Erythroblast (primary cell): ENCODE measurements around the gene HMX1.

Source experiments
- DNase-seq, 2 experiments: peaks; one replicate each; lab custom pipeline; 2025; lab: John Stamatoyannopoulos, UW
- GATA1 ChIP-seq: IDR thresholded peaks from 2 replicates; pipeline ENCODE4 v1.6.1; 2011; ENCODE audit warnings: low read depth, mild to moderate bottlenecking, control low read depth, low read length, moderate library complexity
- POLR2A ChIP-seq: IDR thresholded peaks from 2 replicates; pipeline ENCODE4 v1.6.1; 2011; ENCODE audit warnings: mild to moderate bottlenecking, low read length

Gene HMX1

DNA sequence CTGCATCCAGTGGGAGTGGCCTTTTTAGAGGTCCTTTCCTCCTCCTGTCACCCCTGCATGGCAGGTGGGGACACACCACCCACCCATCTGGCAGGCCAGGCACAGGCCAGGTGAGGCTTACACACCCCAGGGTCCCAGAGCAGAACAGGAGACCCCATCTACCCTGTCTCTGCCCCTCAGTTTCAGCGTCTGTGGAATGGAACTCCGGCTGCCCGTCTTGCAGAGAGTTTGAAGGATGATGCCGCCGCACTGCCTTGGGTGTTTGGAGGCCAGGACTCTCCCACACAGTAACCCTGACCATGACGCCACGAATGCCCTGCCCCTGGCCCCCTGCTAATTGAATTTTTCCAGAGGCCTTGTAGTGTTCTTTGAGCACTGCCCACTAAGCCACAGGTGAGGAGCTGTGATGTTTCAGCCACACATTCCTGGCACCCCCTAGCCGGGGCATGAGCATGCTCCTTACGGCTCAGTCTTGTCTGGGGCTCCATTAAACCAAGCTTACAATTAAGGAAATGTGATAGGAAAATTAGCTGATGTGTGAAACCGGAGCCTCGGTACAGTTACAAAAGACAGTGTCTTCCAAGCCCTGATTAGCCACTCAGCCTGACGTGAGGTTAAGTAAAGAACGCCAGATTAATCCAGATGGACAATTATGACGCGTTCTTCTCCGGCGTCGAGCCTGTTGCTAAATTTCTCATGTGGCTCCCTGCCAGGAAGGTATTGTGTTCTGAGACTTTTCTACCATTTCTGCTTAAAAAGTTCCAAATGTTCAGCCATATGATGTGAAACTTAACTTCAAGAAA is 39.3 kb downstream of the HMX1 start:
- no peak for TF ChIP-seq GATA1
- TF ChIP-seq POLR2A: no peak
- DNase-seq: no peak

DNA sequence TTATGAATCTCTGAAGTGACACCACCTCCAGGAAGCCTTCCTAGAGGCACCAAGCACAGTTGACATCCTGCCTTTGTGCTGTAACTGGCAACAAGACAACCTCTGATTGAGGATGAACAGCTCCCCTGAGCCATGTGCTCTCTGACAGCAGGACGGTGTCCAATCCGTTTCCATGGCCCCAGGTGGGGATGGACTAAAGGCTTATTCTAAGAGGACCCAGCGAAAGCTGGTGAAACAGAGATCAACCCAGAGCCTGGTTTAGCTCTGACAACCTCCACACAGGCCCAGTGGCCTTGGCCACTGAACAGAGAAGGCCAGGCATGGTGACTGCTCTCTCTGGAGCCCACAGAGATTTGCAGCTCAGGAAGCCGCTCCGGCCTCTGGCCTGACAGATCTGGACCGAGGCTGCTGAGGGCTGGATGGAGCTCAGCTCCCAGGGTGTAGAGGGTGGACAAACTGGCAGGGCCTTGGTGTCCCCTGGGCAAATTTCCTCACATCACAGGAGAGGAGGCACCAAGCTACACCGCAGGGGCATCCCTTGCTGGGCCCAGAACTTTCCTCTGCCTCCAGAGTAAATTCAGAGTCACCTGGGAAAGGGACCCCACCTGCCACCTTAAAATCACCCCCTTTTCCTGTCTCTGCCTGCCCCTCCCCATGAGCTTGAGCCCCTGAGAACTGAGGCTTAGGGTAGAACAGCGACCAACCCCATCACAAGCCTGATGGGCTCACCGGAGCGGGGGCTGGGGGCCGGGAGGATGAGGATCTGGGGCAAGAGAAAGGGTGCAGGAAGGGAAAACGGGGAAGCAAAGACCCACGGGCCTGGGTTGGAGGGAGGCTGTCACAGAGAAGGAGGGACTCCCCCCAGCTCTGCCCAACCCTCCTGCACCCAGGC is 40.2 kb downstream of the HMX1 start:
- no peak for DNase-seq

DNA sequence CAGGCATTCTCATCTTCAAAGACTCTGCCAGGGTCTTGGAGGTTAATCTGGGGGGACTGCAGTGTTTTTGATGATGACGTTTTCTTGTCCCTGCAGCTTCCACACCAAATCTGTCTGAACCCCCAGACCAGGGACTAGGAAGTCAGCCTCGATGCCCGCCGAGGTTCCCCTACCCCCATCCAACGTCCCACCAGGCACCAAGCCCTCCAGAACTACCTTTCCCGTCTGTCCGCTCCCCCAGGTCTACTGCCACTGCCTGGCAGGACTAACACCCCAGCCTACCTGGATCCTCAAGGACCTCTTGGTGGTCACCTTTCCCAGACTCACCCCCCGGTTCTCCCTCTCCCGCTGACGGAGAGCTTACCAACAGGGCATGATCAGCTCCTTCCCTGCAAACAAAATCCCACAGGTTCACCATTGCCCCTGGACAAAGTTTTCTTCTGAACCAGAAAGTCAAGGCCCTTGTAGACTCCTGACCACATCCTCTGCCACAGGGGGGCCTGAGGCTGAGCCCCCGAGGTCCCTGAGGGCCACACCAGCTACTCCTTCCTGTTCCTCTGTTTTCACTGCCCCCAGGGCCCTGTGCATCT is 40.9 kb downstream of the HMX1 start:
- no peak for TF ChIP-seq POLR2A
- no peak for TF ChIP-seq GATA1

More for the DNA sequence above, 40.2 kb downstream of the HMX1 start:
- TF ChIP-seq GATA1 (no peak), POLR2A (no peak)

DNA sequence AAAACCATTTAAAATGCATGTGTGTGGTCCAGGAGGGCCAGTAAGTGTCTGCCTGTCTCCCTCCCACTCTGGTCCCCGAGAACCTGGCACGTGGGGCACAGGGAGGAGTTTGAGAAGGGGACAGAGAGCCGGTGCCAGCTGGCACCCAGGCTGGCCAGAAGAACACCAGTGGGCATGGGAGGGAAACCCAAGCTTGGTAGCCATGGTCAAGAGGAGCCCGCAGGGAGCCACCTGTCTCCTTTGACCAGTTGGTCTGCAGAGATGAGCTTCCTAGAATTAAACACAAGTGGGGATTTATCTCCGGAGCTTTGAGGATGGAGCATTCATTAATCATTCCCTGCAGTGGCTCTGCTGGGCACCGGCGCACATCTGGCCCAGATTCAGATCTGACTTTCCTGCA is 41.6 kb downstream of the HMX1 start:
- TF ChIP-seq POLR2A (no peak), GATA1 (no peak)
- DNase-seq: no peak

More for the DNA sequence above, 40.9 kb downstream of the HMX1 start:
- DNase-seq: no peak

DNA sequence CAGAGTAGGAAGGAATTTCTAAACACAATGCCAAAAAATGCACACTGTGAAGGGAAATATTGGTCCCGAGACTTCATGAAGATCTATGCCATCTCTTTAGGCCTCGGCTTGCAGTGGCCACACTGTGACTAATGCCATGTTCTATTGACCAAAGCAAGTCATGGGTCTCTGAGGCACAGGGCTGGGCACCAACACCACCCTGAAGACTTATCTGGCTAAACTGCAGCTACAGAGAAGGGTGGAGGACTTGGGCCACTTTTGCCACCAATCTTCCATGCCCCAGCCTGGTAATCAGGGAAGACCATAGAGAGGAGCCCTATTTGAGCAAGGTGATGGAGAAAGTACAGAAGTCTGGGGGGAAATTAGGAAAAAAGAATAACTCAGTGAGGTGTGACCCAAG is 42.1 kb downstream of the HMX1 start:
- TF ChIP-seq POLR2A: no peak
- TF ChIP-seq GATA1: no peak

DNA sequence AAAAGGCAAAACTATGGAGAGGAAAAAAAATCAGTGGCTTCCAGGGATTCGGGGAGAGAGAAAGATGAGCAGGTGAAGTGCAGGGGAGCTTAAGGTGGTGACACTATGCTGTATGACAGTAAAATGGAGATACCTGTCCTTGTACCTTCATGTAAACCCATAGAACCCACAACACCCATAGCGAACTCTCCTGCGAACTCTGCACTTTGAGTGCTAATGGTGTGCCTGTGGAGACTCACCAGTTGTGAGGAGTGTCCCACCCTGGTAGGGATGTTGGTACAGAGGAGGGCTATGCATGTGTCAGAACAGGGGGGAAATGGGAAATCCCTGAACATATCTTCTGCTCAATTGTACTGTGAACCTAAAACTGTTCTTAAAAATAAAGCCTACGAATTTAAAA is 42.8 kb downstream of the HMX1 start:
- no peak for DNase-seq
- no peak for TF ChIP-seq GATA1
- no peak for TF ChIP-seq POLR2A

More for the DNA sequence above, 42.1 kb downstream of the HMX1 start:
- DNase-seq: no peak

DNA sequence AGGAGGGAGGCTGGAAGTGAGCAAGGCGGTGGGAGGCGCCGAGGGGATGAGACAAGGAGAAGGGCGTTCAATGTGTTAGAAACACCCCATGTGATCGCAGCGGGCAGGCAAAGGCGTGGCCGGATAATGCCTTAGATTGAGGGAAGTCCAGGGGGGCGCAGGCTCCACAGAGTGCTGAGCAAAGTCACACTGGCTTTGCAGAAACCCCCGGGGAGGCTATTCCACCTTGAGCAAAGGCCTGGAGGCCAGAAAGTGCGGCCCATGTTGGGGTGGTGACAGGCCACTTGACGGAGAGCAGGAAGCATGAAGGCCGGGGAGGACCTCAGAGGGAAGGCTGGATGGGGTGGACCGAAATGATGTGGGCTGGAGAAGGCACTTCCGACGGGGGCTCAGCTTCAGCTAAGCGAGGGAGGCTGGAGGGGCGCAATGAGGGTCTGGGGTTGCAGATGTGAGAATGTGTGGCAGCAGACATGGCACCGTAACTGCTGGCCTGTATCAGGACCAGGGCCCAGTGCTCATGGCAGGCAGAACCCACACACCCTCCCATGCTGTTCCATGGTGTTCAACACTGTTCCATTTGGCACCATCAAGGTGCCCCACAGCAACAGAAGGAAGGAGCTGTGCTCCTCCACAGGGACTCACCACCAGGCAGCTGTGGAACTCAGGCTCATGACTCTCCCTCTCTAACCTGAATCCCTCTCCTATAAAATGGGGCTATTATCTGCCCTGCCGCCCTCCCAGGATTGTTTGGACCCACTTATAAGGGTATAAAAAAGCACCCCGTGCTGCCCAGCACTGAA is 50.3 kb downstream of the HMX1 start:
- TF ChIP-seq GATA1 (no peak), POLR2A (no peak)
- DNase-seq: no peak

DNA sequence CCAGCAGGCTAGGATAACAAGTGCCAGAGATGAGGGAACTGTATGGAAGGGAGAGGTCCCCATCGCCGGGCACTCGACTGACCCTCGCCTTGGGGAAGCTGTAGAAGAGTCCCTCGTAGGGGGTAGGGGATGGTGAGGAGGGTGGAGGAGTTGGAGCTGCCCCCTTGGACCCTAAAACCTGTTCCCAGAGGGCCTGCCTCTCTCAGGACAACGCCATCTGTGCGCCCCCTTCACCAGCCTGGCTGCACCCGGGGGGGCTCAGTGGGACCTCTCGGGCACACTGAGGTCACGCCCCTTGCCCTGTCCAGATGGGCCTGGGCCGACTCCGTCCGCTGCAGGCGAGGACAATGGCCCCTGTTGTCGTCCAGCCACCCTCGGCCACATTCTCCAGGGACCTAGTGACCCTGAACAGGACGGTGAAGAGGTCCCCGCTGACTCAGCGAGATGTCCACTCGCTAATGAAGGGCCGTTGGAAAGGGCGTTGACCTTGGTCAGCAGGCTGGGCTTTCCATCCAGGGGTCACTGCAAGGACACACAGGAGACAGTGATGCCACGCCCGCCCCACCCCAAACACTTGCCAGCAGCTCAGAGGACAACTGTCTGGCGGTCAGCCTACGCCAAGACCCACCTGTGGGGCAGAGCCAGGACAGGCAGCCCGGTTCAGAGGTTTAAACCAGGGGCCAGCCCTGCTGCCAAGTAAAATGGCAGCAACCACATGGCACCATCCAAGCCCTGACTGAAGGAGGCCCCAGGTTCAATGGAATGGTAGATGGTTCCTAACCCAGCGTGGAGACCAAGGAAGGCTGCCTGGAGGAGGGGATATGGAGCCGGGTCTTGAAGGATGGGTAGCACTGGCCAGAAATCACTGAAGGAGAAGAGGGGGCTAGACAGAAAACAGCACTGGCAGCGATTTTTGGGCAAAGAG is 51.2 kb downstream of the HMX1 start:
- TF ChIP-seq POLR2A (no peak), GATA1 (no peak)
- DNase-seq: no peak

DNA sequence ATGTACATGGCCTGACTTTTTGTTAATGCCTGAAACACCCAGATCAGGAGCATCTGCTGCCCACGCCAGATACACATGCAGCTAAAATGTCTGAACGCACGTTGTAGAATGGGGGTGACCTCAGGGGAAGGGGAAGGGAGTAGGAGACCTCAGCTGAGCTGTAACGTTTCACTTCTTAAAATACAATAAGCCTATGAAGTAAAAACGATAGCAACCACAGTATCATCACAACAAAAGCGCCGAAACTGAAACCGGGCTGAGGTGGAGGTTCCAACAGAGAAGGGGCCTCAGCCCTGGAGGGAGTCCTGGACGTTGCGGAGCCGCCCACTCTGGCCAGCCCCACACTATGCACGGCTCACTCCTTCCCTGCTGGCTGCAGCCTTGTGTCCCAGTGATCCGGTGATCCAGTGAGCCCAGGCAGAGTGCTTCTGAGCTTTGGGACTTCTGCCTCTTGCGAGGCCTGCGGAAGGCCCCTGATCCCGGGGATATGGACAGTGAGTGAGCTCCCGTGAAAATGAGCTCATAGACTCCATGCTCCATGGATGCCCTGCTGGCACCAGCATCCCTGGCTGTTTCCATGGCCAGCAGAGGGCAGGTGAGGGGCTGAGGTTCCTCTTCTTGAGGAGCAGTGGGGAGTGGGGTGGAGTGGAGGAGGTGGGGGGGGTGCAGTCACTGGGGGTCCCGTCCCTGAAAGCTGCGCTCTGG is 52.0 kb downstream of the HMX1 start:
- TF ChIP-seq POLR2A (no peak), GATA1 (no peak)

DNA sequence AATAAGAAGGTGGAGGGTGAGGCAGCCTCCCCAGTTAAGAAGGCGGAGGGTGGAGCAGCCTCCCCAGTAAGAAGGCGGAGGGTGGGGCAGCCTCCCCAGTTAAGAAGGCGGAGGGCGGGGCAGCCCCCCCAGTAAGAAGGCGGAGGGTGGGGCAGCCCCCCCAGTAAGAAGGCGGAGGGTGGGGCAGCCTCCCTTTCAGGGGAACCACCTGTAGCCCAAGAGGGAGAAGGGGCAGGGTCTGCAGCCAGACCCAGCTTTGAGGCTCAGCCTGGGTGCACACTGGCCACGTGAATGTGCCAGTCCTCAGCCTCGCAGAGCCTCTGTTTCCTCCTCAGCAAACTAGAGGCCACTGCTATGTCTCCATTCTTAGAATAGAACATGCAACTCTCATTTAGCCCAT is 52.6 kb downstream of the HMX1 start:
- no peak for TF ChIP-seq POLR2A
- TF ChIP-seq GATA1: no peak
- DNase-seq: no peak

More for the DNA sequence above, 52.0 kb downstream of the HMX1 start:
- DNase-seq: no peak

DNA sequence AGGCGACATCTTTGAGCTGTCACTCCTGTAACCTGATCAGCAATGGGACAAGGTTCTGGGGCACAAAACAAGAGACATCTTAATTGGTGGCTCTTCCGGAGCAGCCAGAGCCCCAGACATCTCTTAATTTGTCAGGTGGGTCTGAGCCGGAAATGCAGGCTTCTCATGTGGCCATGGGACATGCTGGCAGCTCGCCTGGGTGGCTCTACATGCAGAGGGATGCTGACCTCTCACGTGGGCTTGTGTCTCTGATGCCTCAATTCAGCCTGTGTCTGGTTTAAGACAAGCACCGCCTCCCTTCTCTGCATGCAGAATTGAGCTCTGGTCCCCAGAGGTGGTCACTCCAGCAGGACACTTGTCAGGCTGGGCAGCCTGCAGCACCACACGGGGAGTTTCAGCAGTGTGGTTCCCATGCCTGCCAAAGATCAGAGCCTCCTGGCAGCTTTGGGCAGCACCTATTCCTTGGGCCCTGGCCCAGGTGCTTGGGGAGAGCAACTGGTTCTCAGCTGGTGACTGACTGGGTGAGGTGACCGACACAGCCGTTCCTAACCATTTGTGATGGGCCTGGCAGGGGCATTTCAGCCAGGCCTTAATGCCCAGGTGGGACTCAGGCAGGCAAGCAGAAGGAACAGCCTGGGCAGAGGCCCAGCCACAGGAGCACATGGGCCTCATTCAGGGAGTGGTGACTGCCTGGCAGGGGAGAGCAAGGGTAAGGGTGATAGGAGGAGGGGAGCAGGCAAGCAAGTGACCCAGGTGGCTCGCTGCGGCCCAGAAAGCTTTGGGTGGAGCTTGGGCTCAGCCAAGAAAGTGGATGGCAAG is 53.4 kb downstream of the HMX1 start:
- no peak for DNase-seq
- TF ChIP-seq GATA1: no peak
